Adipocyte (in vitro differentiated cells): ENCODE results near the gene P4HTM.

Source experiments
- DNase-seq: peaks from one replicate; pipeline ENCODE4 v3.0.0-alpha.2; 2015; ENCODE audit warnings: low read depth
- H3K27me3 ChIP-seq: replicated peaks from 2 replicates; pipeline ENCODE4 v1.7.0; 2013; ENCODE audit warnings: mild to moderate bottlenecking, low read length, moderate library complexity; ENCODE audit not compliant: control insufficient read depth, insufficient read depth
- H3K36me3 ChIP-seq: 2 replicates; pipeline ENCODE4 v1.7.0; 2013; ENCODE audit warnings: low read length, mild to moderate bottlenecking, moderate library complexity; ENCODE audit not compliant: control insufficient read depth, insufficient read depth, severe bottlenecking
- H3K4me1 ChIP-seq: 2 replicates; pipeline ENCODE4 v1.7.0; 2013; ENCODE audit warnings: mild to moderate bottlenecking, low read length, moderate library complexity; ENCODE audit not compliant: control insufficient read depth, insufficient read depth
- H3K4me3 ChIP-seq: 2 replicates; pipeline ENCODE4 v1.7.0; 2013; ENCODE audit warnings: mild to moderate bottlenecking, low read length, moderate library complexity
- H3K9ac ChIP-seq: 2 replicates; pipeline ENCODE4 v1.7.0; 2013; ENCODE audit warnings: mild to moderate bottlenecking, low read length, moderate library complexity
- H3K9me3 ChIP-seq: 2 replicates; pipeline ENCODE4 v1.7.0; 2013; ENCODE audit warnings: mild to moderate bottlenecking, low read length, moderate library complexity; ENCODE audit not compliant: control insufficient read depth

Gene P4HTM

GRCh38 chr3:48985831-48986376 lies 4.1 kb upstream of the P4HTM start:
- peaks cover 11% of the 10 kb centered on the region for H3K4me1 ChIP-seq
- H3K9ac ChIP-seq: no peak overlapping the region
- H3K36me3 ChIP-seq: peaks cover 60% of the 10 kb centered on the region
- no peaks in the 10 kb centered on the region for H3K9me3 ChIP-seq
- DNase-seq: no peak
- H3K27me3 ChIP-seq: no peaks in the 10 kb centered on the region
- no peak overlapping the region for H3K4me3 ChIP-seq

GRCh38 chr3:48989126-48989795 lies 780 bp upstream of the P4HTM start:
- peak overlapping the region; percentile 85 for H3K4me3 ChIP-seq
- peaks cover 24% of the 10 kb centered on the region for H3K4me1 ChIP-seq
- H3K9me3 ChIP-seq: no peaks in the 10 kb centered on the region
- H3K27me3 ChIP-seq: no peaks in the 10 kb centered on the region
- H3K36me3 ChIP-seq: peaks cover 26% of the 10 kb centered on the region
- peak; percentile 36 for DNase-seq
- peak overlapping the region; percentile 91 for H3K9ac ChIP-seq

GRCh38 chr3:48990636-48991469 lies 812 bp downstream of the P4HTM start:
- DNase-seq: peak; percentile 55
- peaks cover 10% of the 10 kb centered on the region for H3K36me3 ChIP-seq
- peak overlapping the region; percentile 91 for H3K9ac ChIP-seq
- no peaks in the 10 kb centered on the region for H3K9me3 ChIP-seq
- no peaks in the 10 kb centered on the region for H3K27me3 ChIP-seq
- peaks cover 24% of the 10 kb centered on the region for H3K4me1 ChIP-seq
- peak overlapping the region; percentile 85 for H3K4me3 ChIP-seq

GRCh38 chr3:48991851-48992545 lies 2.0 kb downstream of the P4HTM start:
- Histone ChIP-seq H3K9me3 (no peaks in the 10 kb centered on the region), H3K4me1 (peaks cover 24% of the 10 kb centered on the region), H3K9ac (peak overlapping the region; percentile 91), H3K4me3 (peak overlapping the region; percentile 85), H3K27me3 (no peaks in the 10 kb centered on the region), H3K36me3 (no peaks in the 10 kb centered on the region)
- peak; percentile 18 for DNase-seq

- H3K9ac ChIP-seq: no peak overlapping the region
- no peaks in the 10 kb centered on the region for H3K27me3 ChIP-seq
- no peak for DNase-seq
- no peak overlapping the region for H3K4me3 ChIP-seq
- H3K4me1 ChIP-seq: peaks cover 24% of the 10 kb centered on the region
- H3K36me3 ChIP-seq: no peaks in the 10 kb centered on the region
- no peaks in the 10 kb centered on the region for H3K9me3 ChIP-seq
Measured at GRCh38 chr3:48993834-48994233, 3.8 kb downstream of the P4HTM start.

GRCh38 chr3:48996640-48997039 lies 6.6 kb downstream of the P4HTM start:
- Histone ChIP-seq H3K4me1 (peaks cover 6% of the 10 kb centered on the region), H3K9ac (no peak overlapping the region), H3K27me3 (no peaks in the 10 kb centered on the region), H3K9me3 (no peaks in the 10 kb centered on the region), H3K36me3 (no peaks in the 10 kb centered on the region), H3K4me3 (no peak overlapping the region)
- no peak for DNase-seq

- Histone ChIP-seq H3K4me1 (peaks cover under 1% of the 10 kb centered on the region), H3K9me3 (no peaks in the 10 kb centered on the region), H3K4me3 (no peak overlapping the region), H3K27me3 (no peaks in the 10 kb centered on the region), H3K9ac (no peak overlapping the region), H3K36me3 (no peaks in the 10 kb centered on the region)
- DNase-seq: no peak
Measured at GRCh38 chr3:48997102-48997635, 7.1 kb downstream of the P4HTM start.

- no peaks in the 10 kb centered on the region for H3K4me1 ChIP-seq
- no peaks in the 10 kb centered on the region for H3K27me3 ChIP-seq
- H3K9me3 ChIP-seq: no peaks in the 10 kb centered on the region
Measured at GRCh38 chr3:48997714-48998637, 7.9 kb downstream of the P4HTM start.

GRCh38 chr3:48999085-48999858 lies 9.2 kb downstream of the P4HTM start:
- H3K27me3 ChIP-seq: no peaks in the 10 kb centered on the region
- H3K4me1 ChIP-seq: no peaks in the 10 kb centered on the region
- no peak for DNase-seq

More at GRCh38 chr3:48997714-48998637, 7.9 kb downstream of the P4HTM start:
- no peak overlapping the region for H3K4me3 ChIP-seq
- H3K36me3 ChIP-seq: no peaks in the 10 kb centered on the region
- H3K9ac ChIP-seq: no peak overlapping the region
- no peak for DNase-seq

GRCh38 chr3:49001155-49001554 lies 11.1 kb downstream of the P4HTM start:
- H3K4me3 ChIP-seq: no peak overlapping the region
- no peaks in the 10 kb centered on the region for H3K4me1 ChIP-seq
- DNase-seq: no peak
- no peaks in the 10 kb centered on the region for H3K27me3 ChIP-seq
- H3K36me3 ChIP-seq: no peaks in the 10 kb centered on the region
- no peaks in the 10 kb centered on the region for H3K9me3 ChIP-seq
- no peak overlapping the region for H3K9ac ChIP-seq

More at GRCh38 chr3:48999085-48999858, 9.2 kb downstream of the P4HTM start:
- H3K9ac ChIP-seq: no peak overlapping the region
- no peaks in the 10 kb centered on the region for H3K36me3 ChIP-seq
- no peak overlapping the region for H3K4me3 ChIP-seq
- H3K9me3 ChIP-seq: no peaks in the 10 kb centered on the region
